Vagina (tissue), 2 donors: ENCODE data around the gene RIC8B. TPM values are rescaled to one million over a fixed set of nuclear protein-coding genes. Genes with fewer than 3 reads are reported as not detected.
"Not testable (repeated sequence)": the region's sequence is repeated elsewhere in the genome, so short reads cannot be mapped to it uniquely, and the experiment has no call there.

Source experiments
- DNase-seq, 2 donors: peaks; one replicate each; pipeline ENCODE4 v3.0.0-alpha.2; 2017; ENCODE audit errors: extremely low spot score in 2 of 2
- H3K27ac ChIP-seq: fragments of 200-600 bp; sonication (generic); one replicate; pipeline ENCODE4 v1.5.1; 2019
- H3K27me3 ChIP-seq: fragments of 200-600 bp; sonication (generic); one replicate; pipeline ENCODE4 v1.5.1; 2019
- H3K36me3 ChIP-seq, 2 donors: fragments of 200-600 bp; sonication (generic); one replicate each; pipeline ENCODE4 v1.5.1; 2017 to 2019
- H3K4me1 ChIP-seq: fragments of 200-600 bp; sonication (generic); one replicate; pipeline ENCODE4 v1.5.1; 2019
- H3K4me3 ChIP-seq, 2 donors: fragments of 200-600 bp; sonication (generic); 1 replicate in 1 of 2; 2 replicates in 1 of 2; pipeline ENCODE4 v1.5.1; 2016 to 2019
- H3K9me3 ChIP-seq: fragments of 200-600 bp; sonication (generic); one replicate; pipeline ENCODE4 v1.5.1; 2019
- POLR2A ChIP-seq, 2 donors: fragments of 450-650 bp; IDR thresholded peaks; one replicate each; pipeline ENCODE4 v1.6.1; 2017; ENCODE audit warnings: antibody characterized with exemption in 2 of 2, mild to moderate bottlenecking in 2 of 2, moderate library complexity in 2 of 2
- POLR2AphosphoS5 ChIP-seq, 2 donors: sonication (generic); formaldehyde crosslinking; IDR thresholded peaks; one replicate each; pipeline ENCODE4 v1.9.0; 2017; ENCODE audit warnings: antibody characterized with exemption in 2 of 2, mild to moderate bottlenecking in 2 of 2, low read depth in 1 of 2; ENCODE audit not compliant: insufficient read depth in 1 of 2
- intact Hi-C: fragments of 100-400 bp; cut with DNase I; formaldehyde crosslinking; loops from one replicate; pipeline ENCODE4 v1.15.1; 2023
- total RNA-seq: library from RNA; depleted of rRNA; stranded (reverse); fragments of >200 nt; gene quantifications from one replicate; pipeline ENCODE4 v1.2.3, GENCODE V29; 2016
- TF ChIP-seq, protein P1 (sequence below), 3 experiments: fragments of 450-650 bp in 2 of 3; fragments of 200-600 bp in 1 of 3; sonication (generic) in 1 of 3; IDR thresholded peaks; one replicate each; pipeline ENCODE4 v1.5.1; 2017 to 2019; ENCODE audit warnings: antibody characterized with exemption in 3 of 3, mild to moderate bottlenecking in 2 of 3, moderate library complexity in 2 of 3

The RIC8B gene
- total RNA-seq, 1 donor from 2014 or later: 11.8 TPM

DNA sequence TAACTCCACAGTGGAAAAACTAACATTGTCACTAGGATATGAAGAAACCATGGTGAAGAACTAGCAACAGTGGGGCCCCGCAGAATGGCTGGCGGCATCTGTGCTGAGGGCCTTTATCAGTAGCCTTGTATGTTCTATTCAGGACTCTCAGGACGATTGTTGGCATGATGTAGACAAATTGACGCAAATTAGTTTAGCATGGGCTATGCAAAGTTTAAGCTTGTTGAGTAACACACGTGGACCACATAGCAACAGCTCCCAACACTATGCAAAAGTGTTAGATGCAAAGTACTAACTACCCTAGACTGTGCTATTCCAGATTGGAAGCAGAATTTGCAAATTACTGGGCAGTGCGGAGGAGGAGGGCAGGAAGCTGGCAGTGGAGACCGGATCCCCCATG, 143.0 kb downstream of the RIC8B start:
- intact Hi-C loops: no loop called here
- H3K4me3 ChIP-seq: no peak overlapping the region

DNA sequence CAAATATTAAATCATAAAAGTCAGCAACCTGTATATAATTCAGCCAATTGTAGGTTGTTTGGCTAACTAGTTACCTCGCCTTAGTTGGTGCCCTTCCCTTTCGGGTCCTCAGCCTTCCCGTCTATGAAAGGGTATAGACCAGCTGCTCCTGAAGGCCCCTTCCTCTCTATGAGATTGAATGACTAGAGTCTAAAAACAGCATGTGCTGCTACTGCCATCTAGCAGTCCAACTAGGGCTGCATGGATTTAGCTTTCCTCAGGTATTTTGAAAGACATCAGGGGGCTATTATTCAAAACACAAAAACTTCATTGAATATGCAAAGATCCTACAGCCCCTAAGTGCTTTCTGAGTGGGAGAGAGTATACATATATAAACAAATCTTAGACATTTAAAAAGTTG, 144.3 kb downstream of the RIC8B start:
- DNase-seq: no peak
- Histone ChIP-seq H3K9me3 (no peaks in the 10 kb centered on the region), H3K27ac (no peak overlapping the region), H3K4me3 (no peak overlapping the region), H3K36me3 (no peaks in the 10 kb centered on the region), H3K4me1 (no peaks in the 10 kb centered on the region), H3K27me3 (no peaks in the 10 kb centered on the region)
- TF ChIP-seq POLR2A (IDR thresholded peaks at IDR 0.05): no peak
- no peak for TF ChIP-seq POLR2AphosphoS5 (IDR thresholded peaks at IDR 0.05; ENCODE audit: insufficient read depth in 1 of 2, low read depth in 1 of 2)
- TF ChIP-seq, protein P1, sequence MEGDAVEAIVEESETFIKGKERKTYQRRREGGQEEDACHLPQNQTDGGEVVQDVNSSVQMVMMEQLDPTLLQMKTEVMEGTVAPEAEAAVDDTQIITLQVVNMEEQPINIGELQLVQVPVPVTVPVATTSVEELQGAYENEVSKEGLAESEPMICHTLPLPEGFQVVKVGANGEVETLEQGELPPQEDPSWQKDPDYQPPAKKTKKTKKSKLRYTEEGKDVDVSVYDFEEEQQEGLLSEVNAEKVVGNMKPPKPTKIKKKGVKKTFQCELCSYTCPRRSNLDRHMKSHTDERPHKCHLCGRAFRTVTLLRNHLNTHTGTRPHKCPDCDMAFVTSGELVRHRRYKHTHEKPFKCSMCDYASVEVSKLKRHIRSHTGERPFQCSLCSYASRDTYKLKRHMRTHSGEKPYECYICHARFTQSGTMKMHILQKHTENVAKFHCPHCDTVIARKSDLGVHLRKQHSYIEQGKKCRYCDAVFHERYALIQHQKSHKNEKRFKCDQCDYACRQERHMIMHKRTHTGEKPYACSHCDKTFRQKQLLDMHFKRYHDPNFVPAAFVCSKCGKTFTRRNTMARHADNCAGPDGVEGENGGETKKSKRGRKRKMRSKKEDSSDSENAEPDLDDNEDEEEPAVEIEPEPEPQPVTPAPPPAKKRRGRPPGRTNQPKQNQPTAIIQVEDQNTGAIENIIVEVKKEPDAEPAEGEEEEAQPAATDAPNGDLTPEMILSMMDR (IDR thresholded peaks at IDR 0.05): no peak
- intact Hi-C loops: no loop called here

More for the DNA sequence above, 143.0 kb downstream of the RIC8B start:
- Histone ChIP-seq H3K27me3 (no peaks in the 10 kb centered on the region), H3K4me1 (no peaks in the 10 kb centered on the region), H3K36me3 (no peaks in the 10 kb centered on the region), H3K9me3 (no peaks in the 10 kb centered on the region), H3K27ac (no peak overlapping the region)
- no peak for TF ChIP-seq POLR2A (IDR thresholded peaks at IDR 0.05)
- no peak for TF ChIP-seq POLR2AphosphoS5 (IDR thresholded peaks at IDR 0.05; ENCODE audit: insufficient read depth in 1 of 2, low read depth in 1 of 2)
- TF ChIP-seq, protein P1 (IDR thresholded peaks at IDR 0.05): no peak
- no peak for DNase-seq

DNA sequence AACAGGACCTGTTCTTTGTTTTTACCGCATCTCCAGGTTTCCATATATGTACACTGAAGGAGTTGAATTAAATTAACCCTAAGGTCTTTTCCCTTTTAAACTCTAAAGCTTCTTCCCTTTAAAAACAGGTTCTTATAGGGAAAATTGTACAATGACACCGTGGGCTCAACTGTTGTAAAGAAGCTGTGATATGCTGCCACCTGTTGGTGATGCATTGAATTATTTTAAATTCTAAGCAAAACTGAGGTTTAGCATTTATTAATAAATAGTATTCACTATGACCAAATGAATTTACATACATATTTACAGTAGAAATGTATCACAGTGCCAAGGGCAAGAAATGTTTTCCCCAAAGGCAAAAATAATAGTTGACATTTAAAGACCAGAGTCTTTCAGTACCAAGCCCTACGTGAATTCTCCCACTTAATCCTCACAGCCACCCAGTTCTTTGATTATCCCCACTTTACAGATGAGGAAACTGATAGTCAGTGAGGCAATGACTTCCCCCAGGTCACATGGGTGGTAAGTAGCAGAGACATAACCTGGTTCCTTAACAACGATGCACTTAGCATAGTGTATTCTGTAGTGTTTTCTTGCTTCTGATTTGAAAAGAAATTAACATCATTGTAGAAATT, 145.5 kb downstream of the RIC8B start:
- Histone ChIP-seq H3K4me1 (no peaks in the 10 kb centered on the region), H3K4me3 (no peak overlapping the region), H3K36me3 (no peaks in the 10 kb centered on the region), H3K27me3 (no peaks in the 10 kb centered on the region), H3K9me3 (no peaks in the 10 kb centered on the region), H3K27ac (no peak overlapping the region)
- TF ChIP-seq POLR2AphosphoS5 (IDR thresholded peaks at IDR 0.05; ENCODE audit: insufficient read depth in 1 of 2, low read depth in 1 of 2): no peak
- TF ChIP-seq, protein P1 (IDR thresholded peaks at IDR 0.05): peak; percentile 57 to 78 (median 64)
- no peak for TF ChIP-seq POLR2A (IDR thresholded peaks at IDR 0.05)
- DNase-seq: no peak
- intact Hi-C loops: loop anchor here (5.0 kb wide), 1 partner anchor 533 kb away; no protein-coding TSS in a partner anchor

DNA sequence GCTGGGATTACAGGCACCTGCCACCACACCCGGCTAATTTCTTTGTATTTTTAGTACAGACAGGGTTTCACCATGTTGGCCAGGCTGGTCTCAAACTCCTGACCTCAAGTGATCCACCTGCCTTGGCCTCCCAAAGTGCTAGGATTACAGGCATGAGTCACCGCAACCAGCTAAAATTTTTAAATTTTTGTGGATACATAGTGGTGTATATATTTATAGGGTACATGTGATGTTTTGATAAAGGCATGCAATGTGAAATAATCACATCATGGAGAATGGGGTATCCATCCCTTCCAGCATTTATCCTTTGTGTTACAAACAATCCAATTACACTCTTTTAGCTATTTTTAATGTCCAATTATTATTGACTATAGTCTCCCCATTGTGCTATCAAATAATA, 147.5 kb downstream of the RIC8B start:
- not testable (repeated sequence) for H3K4me1 ChIP-seq, H3K4me3 ChIP-seq, DNase-seq, H3K9me3 ChIP-seq, H3K36me3 ChIP-seq, H3K27me3 ChIP-seq, H3K27ac ChIP-seq
- intact Hi-C loops: loop anchor here (5.0 kb wide), 1 partner anchor 535 kb away; no protein-coding TSS in a partner anchor

DNA sequence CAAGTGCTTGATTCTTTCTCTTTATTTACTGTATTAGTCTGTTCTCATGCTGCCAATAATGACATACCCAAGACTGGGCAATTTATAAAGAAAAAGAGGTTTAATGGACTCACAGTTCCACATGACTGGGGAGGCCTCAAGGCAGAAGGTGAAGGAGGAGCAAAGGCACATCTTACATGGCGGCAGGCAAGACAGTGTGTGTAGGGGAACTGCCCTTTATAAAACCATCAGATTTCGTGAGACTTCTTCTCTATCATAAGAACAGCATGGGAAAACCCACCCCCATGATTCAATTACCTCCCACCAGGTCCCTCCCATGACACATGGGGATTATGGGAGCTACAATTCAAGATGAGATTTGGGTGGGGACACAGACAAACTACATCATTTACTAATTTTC, 149.1 kb downstream of the RIC8B start:
- not testable (repeated sequence) for DNase-seq, H3K27me3 ChIP-seq, H3K36me3 ChIP-seq, H3K4me3 ChIP-seq, H3K27ac ChIP-seq, H3K4me1 ChIP-seq, H3K9me3 ChIP-seq
- intact Hi-C loops: loop anchor here (5.0 kb wide), 1 partner anchor 536 kb away; no protein-coding TSS in a partner anchor

DNA sequence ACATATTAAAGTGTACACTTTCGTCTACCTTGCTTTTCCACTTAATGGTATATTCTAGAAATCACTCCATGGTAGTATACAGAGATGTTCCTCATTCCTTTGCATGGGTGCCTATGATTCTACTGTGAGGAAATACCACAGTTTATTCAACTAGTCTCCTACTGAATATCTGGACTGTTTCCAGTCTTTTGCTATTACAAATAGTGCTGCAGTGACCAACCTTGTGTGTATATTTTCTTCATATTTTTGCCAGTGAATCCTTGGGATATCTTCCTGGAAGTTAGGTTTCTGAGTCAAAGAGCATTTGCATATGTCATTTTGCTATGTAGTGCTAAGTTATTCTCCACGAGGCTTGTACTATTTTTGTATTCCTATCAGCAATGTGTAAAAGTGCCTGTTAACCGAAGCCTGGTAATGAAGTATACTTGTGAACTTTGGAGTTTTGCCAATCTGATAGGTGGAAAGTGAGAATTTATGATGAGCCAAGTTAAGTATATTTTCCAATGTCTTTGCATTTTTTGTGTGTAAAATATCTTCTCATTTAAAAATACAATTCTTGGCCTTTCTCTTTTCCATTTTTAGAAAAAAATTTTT, 149.9 kb downstream of the RIC8B start:
- Histone ChIP-seq H3K36me3 (no peaks in the 10 kb centered on the region), H3K4me3 (no peak overlapping the region), H3K27ac (no peak overlapping the region), H3K4me1 (no peaks in the 10 kb centered on the region), H3K9me3 (no peaks in the 10 kb centered on the region), H3K27me3 (no peaks in the 10 kb centered on the region)
- TF ChIP-seq, protein P1 (IDR thresholded peaks at IDR 0.05): no peak
- TF ChIP-seq POLR2A (IDR thresholded peaks at IDR 0.05) (no peak), POLR2AphosphoS5 (IDR thresholded peaks at IDR 0.05; ENCODE audit: insufficient read depth in 1 of 2, low read depth in 1 of 2) (no peak)
- intact Hi-C loops: loop anchor here (5.0 kb wide), 1 partner anchor 537 kb away; no protein-coding TSS in a partner anchor
- no peak for DNase-seq
